ENCODE data around the gene TMEM44.

Gene TMEM44

DNA sequence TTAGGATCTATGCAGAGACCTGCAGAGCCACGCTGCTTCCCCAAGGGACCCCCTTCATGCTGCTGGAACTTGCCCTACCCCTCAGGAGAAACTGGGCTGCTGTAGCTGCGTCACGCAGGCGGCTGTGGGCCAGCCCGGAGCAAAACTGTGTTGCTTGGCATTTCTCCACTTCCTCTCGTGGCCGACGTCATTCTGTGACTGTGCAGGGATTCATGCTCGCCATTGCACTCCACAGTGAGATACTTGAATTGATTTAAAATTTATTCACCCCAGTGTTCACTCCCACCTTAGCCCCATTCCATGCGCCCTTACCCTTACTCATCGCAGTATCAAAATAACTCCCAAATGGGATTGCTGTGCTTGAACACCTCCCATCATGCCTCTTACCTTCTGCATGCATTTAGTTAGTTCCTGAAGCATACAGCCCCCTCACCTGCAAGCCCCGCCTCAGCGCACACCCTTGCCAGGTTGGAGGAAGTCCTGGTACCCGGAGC, 45.7 kb downstream of the TMEM44 start:
- peak overlapping the region; percentile 74 for H3K27ac ChIP-seq (ENCODE audit: low read depth, low read length)

DNA sequence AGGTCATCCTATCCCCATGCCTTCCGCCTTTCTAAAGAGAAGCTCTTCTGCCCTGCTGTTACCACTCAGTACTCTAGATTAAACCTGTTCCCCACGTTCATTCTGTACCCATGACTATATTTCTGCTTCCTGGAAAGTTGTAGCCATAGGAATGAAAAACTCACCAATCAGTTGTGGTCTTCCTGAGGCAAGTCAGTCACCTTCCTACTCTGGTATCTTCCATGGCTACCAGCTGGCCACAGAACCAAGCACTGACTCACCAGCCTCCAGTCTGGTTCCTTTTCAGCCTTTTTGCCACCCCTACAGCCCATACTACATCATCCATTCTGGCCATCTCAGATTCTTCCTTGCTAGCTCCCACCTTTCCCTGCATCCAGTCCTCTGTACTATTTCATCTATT, 46.4 kb downstream of the TMEM44 start:
- Histone ChIP-seq H3K36me3 (ENCODE audit: control insufficient read depth in 5 of 5, insufficient read depth in 5 of 5, low read length in 5 of 5) (peaks cover 0 to 26% (median 18%) of the 10 kb centered on the region in 5 donors), H3K4me3 (ENCODE audit: low read depth in 1 of 5, low read length in 5 of 5) (no peak overlapping the region), H3K9ac (ENCODE audit: low read length in 5 of 5) (no peak overlapping the region), H3K27ac (ENCODE audit: low read depth, low read length) (peak overlapping the region; percentile 74), H3K4me1 (ENCODE audit: control insufficient read depth in 5 of 5, insufficient read depth in 5 of 5, low read length in 5 of 5) (peaks cover 6 to 36% (median 20%) of the 10 kb centered on the region in 5 donors), H3K27me3 (ENCODE audit: control insufficient read depth in 5 of 5, insufficient read depth in 4 of 5, low read length in 5 of 5) (no peaks in the 10 kb centered on the region), H3K9me3 (ENCODE audit: control insufficient read depth in 5 of 5, low read length in 5 of 5) (no peaks in the 10 kb centered on the region)

More for the DNA sequence above, 45.7 kb downstream of the TMEM44 start:
- Histone ChIP-seq H3K4me3 (ENCODE audit: low read depth in 1 of 5, low read length in 5 of 5) (no peak overlapping the region), H3K36me3 (ENCODE audit: control insufficient read depth in 5 of 5, insufficient read depth in 5 of 5, low read length in 5 of 5) (peaks cover 0 to 26% (median 18%) of the 10 kb centered on the region in 5 donors), H3K9ac (ENCODE audit: low read length in 5 of 5) (no peak overlapping the region), H3K27me3 (ENCODE audit: control insufficient read depth in 5 of 5, insufficient read depth in 4 of 5, low read length in 5 of 5) (no peaks in the 10 kb centered on the region), H3K9me3 (ENCODE audit: control insufficient read depth in 5 of 5, low read length in 5 of 5) (no peaks in the 10 kb centered on the region), H3K4me1 (ENCODE audit: control insufficient read depth in 5 of 5, insufficient read depth in 5 of 5, low read length in 5 of 5) (peaks cover 6 to 38% (median 25%) of the 10 kb centered on the region in 5 donors)

- Histone ChIP-seq H3K9ac (ENCODE audit: low read length in 5 of 5) (no peak overlapping the region), H3K27ac (ENCODE audit: low read depth, low read length) (peak overlapping the region; percentile 74)
Observed at GRCh38 chr3:194585880-194586281, 47.3 kb downstream of the TMEM44 start.

GRCh38 chr3:194584866-194585265, 48.4 kb downstream of the TMEM44 start:
- Histone ChIP-seq H3K9ac (ENCODE audit: low read length in 5 of 5) (peak overlapping the region in 2 of 5 donors; percentile 96 to 99), H3K36me3 (ENCODE audit: control insufficient read depth in 5 of 5, insufficient read depth in 5 of 5, low read length in 5 of 5) (peaks cover 0 to 22% (median 18%) of the 10 kb centered on the region in 5 donors), H3K9me3 (ENCODE audit: control insufficient read depth in 5 of 5, low read length in 5 of 5) (no peaks in the 10 kb centered on the region), H3K4me1 (ENCODE audit: control insufficient read depth in 5 of 5, insufficient read depth in 5 of 5, low read length in 5 of 5) (peaks cover 6 to 36% (median 20%) of the 10 kb centered on the region in 5 donors), H3K4me3 (ENCODE audit: low read depth in 1 of 5, low read length in 5 of 5) (peak overlapping the region in 2 of 5 donors; percentile 81 to 93), H3K27ac (ENCODE audit: low read depth, low read length) (peak overlapping the region; percentile 99), H3K27me3 (ENCODE audit: control insufficient read depth in 5 of 5, insufficient read depth in 4 of 5, low read length in 5 of 5) (no peaks in the 10 kb centered on the region)

More at GRCh38 chr3:194585880-194586281, 47.3 kb downstream of the TMEM44 start:
- Histone ChIP-seq H3K36me3 (ENCODE audit: control insufficient read depth in 5 of 5, insufficient read depth in 5 of 5, low read length in 5 of 5) (peaks cover 0 to 26% (median 18%) of the 10 kb centered on the region in 5 donors), H3K9me3 (ENCODE audit: control insufficient read depth in 5 of 5, low read length in 5 of 5) (no peaks in the 10 kb centered on the region), H3K4me3 (ENCODE audit: low read depth in 1 of 5, low read length in 5 of 5) (no peak overlapping the region), H3K27me3 (ENCODE audit: control insufficient read depth in 5 of 5, insufficient read depth in 4 of 5, low read length in 5 of 5) (no peaks in the 10 kb centered on the region), H3K4me1 (ENCODE audit: control insufficient read depth in 5 of 5, insufficient read depth in 5 of 5, low read length in 5 of 5) (peaks cover 6 to 36% (median 20%) of the 10 kb centered on the region in 5 donors)

GRCh38 chr3:194584320-194584776, 48.9 kb downstream of the TMEM44 start:
- Histone ChIP-seq H3K4me1 (ENCODE audit: control insufficient read depth in 5 of 5, insufficient read depth in 5 of 5, low read length in 5 of 5) (peaks cover 6 to 36% (median 20%) of the 10 kb centered on the region in 5 donors), H3K4me3 (ENCODE audit: low read depth in 1 of 5, low read length in 5 of 5) (peak overlapping the region; percentile 81 to 95 (median 93)), H3K27me3 (ENCODE audit: control insufficient read depth in 5 of 5, insufficient read depth in 4 of 5, low read length in 5 of 5) (no peaks in the 10 kb centered on the region), H3K36me3 (ENCODE audit: control insufficient read depth in 5 of 5, insufficient read depth in 5 of 5, low read length in 5 of 5) (peaks cover 0 to 19% (median 17%) of the 10 kb centered on the region in 5 donors), H3K9ac (ENCODE audit: low read length in 5 of 5) (peak overlapping the region; percentile 88 to 99 (median 96)), H3K9me3 (ENCODE audit: control insufficient read depth in 5 of 5, low read length in 5 of 5) (no peaks in the 10 kb centered on the region), H3K27ac (ENCODE audit: low read depth, low read length) (peak overlapping the region; percentile 99)

GRCh38 chr3:194582196-194582905, 50.9 kb downstream of the TMEM44 start:
- Histone ChIP-seq H3K36me3 (ENCODE audit: control insufficient read depth in 5 of 5, insufficient read depth in 5 of 5, low read length in 5 of 5) (peaks cover 0 to 3% (median 0%) of the 10 kb centered on the region in 5 donors), H3K27ac (ENCODE audit: low read depth, low read length) (no peak overlapping the region), H3K4me1 (ENCODE audit: control insufficient read depth in 5 of 5, insufficient read depth in 5 of 5, low read length in 5 of 5) (peaks cover 6 to 27% (median 14%) of the 10 kb centered on the region in 5 donors), H3K9ac (ENCODE audit: low read length in 5 of 5) (no peak overlapping the region), H3K9me3 (ENCODE audit: control insufficient read depth in 5 of 5, low read length in 5 of 5) (no peaks in the 10 kb centered on the region), H3K4me3 (ENCODE audit: low read depth in 1 of 5, low read length in 5 of 5) (no peak overlapping the region), H3K27me3 (ENCODE audit: control insufficient read depth in 5 of 5, insufficient read depth in 4 of 5, low read length in 5 of 5) (no peaks in the 10 kb centered on the region)

DNA sequence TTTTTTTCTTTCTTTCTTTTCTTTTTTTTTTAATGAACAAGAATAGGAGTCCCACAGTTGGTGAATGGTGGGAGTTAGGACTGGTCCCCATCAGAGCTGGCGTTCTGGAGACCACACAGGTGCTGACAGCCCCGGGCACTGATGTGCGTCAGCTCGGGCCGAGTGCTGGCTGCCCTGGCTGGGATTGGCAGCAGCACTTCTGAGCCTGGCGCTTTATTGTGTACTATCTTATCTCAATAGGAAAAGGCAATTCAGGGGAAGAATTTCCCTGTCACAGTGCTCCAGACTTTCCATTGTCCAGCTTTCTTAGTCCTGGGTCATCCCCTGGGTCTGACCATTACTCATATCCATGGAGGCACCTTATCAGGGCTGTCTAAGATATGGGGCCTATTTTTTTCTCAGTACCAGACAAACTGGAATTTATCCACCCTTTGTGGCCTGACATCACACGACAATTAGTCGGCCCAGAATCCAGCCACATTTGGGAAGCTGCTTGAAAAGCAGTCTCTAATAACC, 54.1 kb downstream of the TMEM44 start:
- peak overlapping the region; percentile 19 for H3K27ac ChIP-seq (ENCODE audit: low read depth, low read length)
- peaks cover 6 to 24% (median 17%) of the 10 kb centered on the region in 5 donors for H3K4me1 ChIP-seq (ENCODE audit: control insufficient read depth in 5 of 5, insufficient read depth in 5 of 5, low read length in 5 of 5)
- peak overlapping the region in 1 of 5 donors; percentile 45 for H3K9ac ChIP-seq (ENCODE audit: low read length in 5 of 5)
- no peaks in the 10 kb centered on the region for H3K9me3 ChIP-seq (ENCODE audit: control insufficient read depth in 5 of 5, low read length in 5 of 5)
- H3K27me3 ChIP-seq (ENCODE audit: control insufficient read depth in 5 of 5, insufficient read depth in 4 of 5, low read length in 5 of 5), result no peaks in the 10 kb centered on the region
- H3K4me3 ChIP-seq (ENCODE audit: low read depth in 1 of 5, low read length in 5 of 5), result no peak overlapping the region
- H3K36me3 ChIP-seq (ENCODE audit: control insufficient read depth in 5 of 5, insufficient read depth in 5 of 5, low read length in 5 of 5), result no peaks in the 10 kb centered on the region

- H3K27me3 ChIP-seq (ENCODE audit: control insufficient read depth in 5 of 5, insufficient read depth in 4 of 5, low read length in 5 of 5), result no peaks in the 10 kb centered on the region
- H3K9ac ChIP-seq (ENCODE audit: low read length in 5 of 5), result peak overlapping the region in 1 of 5 donors; percentile 56
- H3K4me1 ChIP-seq (ENCODE audit: control insufficient read depth in 5 of 5, insufficient read depth in 5 of 5, low read length in 5 of 5), result peaks cover 10 to 31% (median 21%) of the 10 kb centered on the region in 5 donors
- peak overlapping the region; percentile 19 for H3K27ac ChIP-seq (ENCODE audit: low read depth, low read length)
- H3K36me3 ChIP-seq (ENCODE audit: control insufficient read depth in 5 of 5, insufficient read depth in 5 of 5, low read length in 5 of 5), result no peaks in the 10 kb centered on the region
- no peak overlapping the region for H3K4me3 ChIP-seq (ENCODE audit: low read depth in 1 of 5, low read length in 5 of 5)
- H3K9me3 ChIP-seq (ENCODE audit: control insufficient read depth in 5 of 5, low read length in 5 of 5), result no peaks in the 10 kb centered on the region
Observed at GRCh38 chr3:194577986-194578905, 55.0 kb downstream of the TMEM44 start.

DNA sequence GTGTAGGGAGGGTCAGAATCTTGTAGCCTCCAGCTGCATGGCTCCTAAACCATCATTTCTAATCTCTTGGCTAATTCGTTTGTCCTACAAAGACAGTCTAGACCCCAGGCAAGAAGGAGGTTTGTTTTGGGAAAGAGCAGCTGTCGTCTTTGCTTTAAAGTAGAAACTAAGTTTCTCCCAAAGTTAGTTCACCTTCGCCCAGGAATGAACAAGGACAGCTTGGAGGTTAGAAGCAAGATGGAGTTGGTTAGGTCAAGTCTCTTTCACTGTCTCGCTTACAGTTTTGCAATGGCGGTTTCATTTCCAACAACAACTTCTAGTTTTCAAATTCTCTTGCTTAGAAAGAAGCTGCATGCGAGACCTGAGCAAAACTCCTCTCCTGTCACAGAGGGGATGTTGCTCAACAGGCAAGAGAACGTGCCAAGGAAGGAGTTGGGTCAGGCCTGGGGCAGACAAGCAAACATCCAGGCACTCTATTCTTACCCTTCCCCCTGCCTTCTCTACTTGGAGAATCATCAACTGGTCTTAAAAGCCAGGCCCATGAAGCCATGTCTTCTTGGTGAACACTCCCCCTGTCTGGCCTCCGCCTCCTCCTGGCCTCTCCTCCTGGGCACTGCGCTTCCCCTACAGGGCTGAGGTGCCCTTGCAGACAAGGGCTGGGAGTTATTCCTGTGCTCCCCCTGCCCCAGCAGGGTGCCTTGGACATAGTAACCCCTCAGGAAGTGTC, 57.6 kb downstream of the TMEM44 start:
- Histone ChIP-seq H3K9me3 (ENCODE audit: control insufficient read depth in 5 of 5, low read length in 5 of 5) (peaks cover 0 to 5% (median 0%) of the 10 kb centered on the region in 5 donors), H3K4me1 (ENCODE audit: control insufficient read depth in 5 of 5, insufficient read depth in 5 of 5, low read length in 5 of 5) (peaks cover 27 to 54% (median 37%) of the 10 kb centered on the region in 5 donors), H3K27ac (ENCODE audit: low read depth, low read length) (peak overlapping the region; percentile 85)

More for the DNA sequence above, 57.6 kb downstream of the TMEM44 start:
- Histone ChIP-seq H3K27me3 (ENCODE audit: control insufficient read depth in 5 of 5, insufficient read depth in 4 of 5, low read length in 5 of 5) (peaks cover 0 to 6% (median 0%) of the 10 kb centered on the region in 5 donors), H3K36me3 (ENCODE audit: control insufficient read depth in 5 of 5, insufficient read depth in 5 of 5, low read length in 5 of 5) (no peaks in the 10 kb centered on the region), H3K9ac (ENCODE audit: low read length in 5 of 5) (peak overlapping the region in 2 of 5 donors; percentile 13 to 31), H3K4me3 (ENCODE audit: low read depth in 1 of 5, low read length in 5 of 5) (no peak overlapping the region)
